Loucy (cell line): ENCODE data around the gene ZNF597.

Experiments
- H2AFZ ChIP-seq: fragments of 200-600 bp; sonication (generic); 2 replicates; pipeline ENCODE4 v1.6.0; 2016; ENCODE audit warnings: antibody characterized with exemption, mild to moderate bottlenecking, low read length, moderate library complexity
- H3F3A ChIP-seq: fragments of 200-600 bp; 2 replicates; pipeline ENCODE4 v1.6.0; 2016; ENCODE audit warnings: antibody characterized with exemption, low read depth, mild to moderate bottlenecking
- H3K27me3 ChIP-seq: fragments of 200-600 bp; sonication (generic); 2 replicates; pipeline ENCODE4 v1.6.1; 2014; ENCODE audit warnings: low read length, mild to moderate bottlenecking; ENCODE audit not compliant: insufficient read depth, poor library complexity, severe bottlenecking
- H3K36me3 ChIP-seq: fragments of 200-600 bp; sonication (generic); 2 replicates; pipeline ENCODE4 v1.6.1; 2016; ENCODE audit warnings: low read length; ENCODE audit not compliant: insufficient read depth
- H3K4me1 ChIP-seq: fragments of 200-600 bp; sonication (generic); 2 replicates; pipeline ENCODE4 v1.5.1; 2014; ENCODE audit warnings: low read length, mild to moderate bottlenecking; ENCODE audit not compliant: insufficient read depth, poor library complexity, severe bottlenecking
- H3K4me2 ChIP-seq: fragments of 200-600 bp; sonication (generic); 2 replicates; pipeline ENCODE4 v1.6.0; 2014; ENCODE audit warnings: antibody characterized with exemption, low read length, low read depth, mild to moderate bottlenecking; ENCODE audit not compliant: poor library complexity, severe bottlenecking
- H3K4me3 ChIP-seq: fragments of 200-600 bp; sonication (generic); 2 replicates; pipeline ENCODE4 v1.5.1; 2014; ENCODE audit warnings: low read length, mild to moderate bottlenecking, mixed read lengths; ENCODE audit not compliant: poor library complexity, severe bottlenecking
- H3K79me2 ChIP-seq: fragments of 200-600 bp; sonication (generic); 2 replicates; pipeline ENCODE4 v1.6.1; 2014; ENCODE audit warnings: low read length; ENCODE audit not compliant: insufficient read depth
- H3K9ac ChIP-seq: fragments of 200-600 bp; sonication (generic); 2 replicates; pipeline ENCODE4 v1.6.0; 2014; ENCODE audit warnings: mild to moderate bottlenecking, low read depth, low read length, moderate library complexity; ENCODE audit not compliant: poor library complexity, severe bottlenecking
- H3K9me2 ChIP-seq: fragments of 200-600 bp; sonication (generic); replicated peaks from 2 replicates; pipeline ENCODE4 v1.6.1; 2016; ENCODE audit warnings: low read depth, low read length, mixed read lengths
- H3K9me3 ChIP-seq: fragments of 200-600 bp; sonication (generic); 2 replicates; pipeline ENCODE4 v1.6.1; 2014; ENCODE audit warnings: mild to moderate bottlenecking, antibody characterized with exemption, low read length, low read depth; ENCODE audit not compliant: insufficient read depth
- H4K20me1 ChIP-seq: fragments of 200-600 bp; sonication (generic); 2 replicates; pipeline ENCODE4 v1.6.0; 2014; ENCODE audit warnings: antibody characterized with exemption, low read length, mild to moderate bottlenecking; ENCODE audit not compliant: insufficient read depth, poor library complexity, severe bottlenecking
- CTCF ChIP-seq: fragments of 200-600 bp; sonication (generic); conservative IDR thresholded peaks from 2 replicates; pipeline ENCODE4 v1.5.1; 2014; ENCODE audit warnings: mild to moderate bottlenecking, antibody characterized with exemption, low read length
- EZH2phosphoT487 ChIP-seq: fragments of 200-600 bp; IDR thresholded peaks from 2 replicates; pipeline ENCODE4 v1.6.1; 2018; ENCODE audit warnings: antibody characterized with exemption, mild to moderate bottlenecking, moderate library complexity, borderline replicate concordance

Gene ZNF597

GRCh38 chr16:3461151-3461550, 17.8 kb upstream of the ZNF597 start:
- H3K4me2 ChIP-seq, result peak overlapping the region; percentile 96
- H3K4me3 ChIP-seq, result peak overlapping the region; percentile 87
- peaks cover 74% of the 10 kb centered on the region for H3K79me2 ChIP-seq
- TF ChIP-seq EZH2phosphoT487 (no peak), CTCF (peak; percentile 59)
- peak overlapping the region; percentile 52 for H3K9ac ChIP-seq
- H3F3A ChIP-seq, result 0 out of 2 replicates have a peak, but pooled peaks cover 4% of the 10 kb centered on the region
- H3K27me3 ChIP-seq, result no peaks in the 10 kb centered on the region
- H4K20me1 ChIP-seq, result peaks cover 10% of the 10 kb centered on the region
- peaks cover under 1% of the 10 kb centered on the region; the same call in 1 of the 2 replicates for H3K36me3 ChIP-seq
- H3K4me1 ChIP-seq, result peaks cover 28% of the 10 kb centered on the region
- no peaks in the 10 kb centered on the region for H3K9me3 ChIP-seq
- no peaks in the 10 kb centered on the region for H3K9me2 ChIP-seq
- H2AFZ ChIP-seq, result no peak overlapping the region

GRCh38 chr16:3460585-3460984, 17.3 kb upstream of the ZNF597 start:
- H3K79me2 ChIP-seq, result peaks cover 68% of the 10 kb centered on the region
- TF ChIP-seq EZH2phosphoT487, result no peak
- TF ChIP-seq CTCF, result no peak
- H3K4me2 ChIP-seq, result peak overlapping the region; percentile 96
- H3K27me3 ChIP-seq, result no peaks in the 10 kb centered on the region
- H3F3A ChIP-seq, result 0 out of 2 replicates have a peak, but pooled peaks cover 4% of the 10 kb centered on the region
- no peaks in the 10 kb centered on the region for H3K9me2 ChIP-seq
- no peaks in the 10 kb centered on the region for H3K36me3 ChIP-seq
- H3K9ac ChIP-seq, result peak overlapping the region; percentile 52
- peaks cover 10% of the 10 kb centered on the region for H4K20me1 ChIP-seq
- no peak overlapping the region for H2AFZ ChIP-seq
- H3K9me3 ChIP-seq, result no peaks in the 10 kb centered on the region
- peaks cover 28% of the 10 kb centered on the region for H3K4me1 ChIP-seq
- peak overlapping the region; percentile 87 for H3K4me3 ChIP-seq

- peak overlapping the region; percentile 87 for H3K4me3 ChIP-seq
- H4K20me1 ChIP-seq, result peaks cover 10% of the 10 kb centered on the region
- peak overlapping the region; percentile 52 for H3K9ac ChIP-seq
These were observed 16.8 kb upstream of the ZNF597 start for GRCh38 chr16:3460121-3460520.

More at GRCh38 chr16:3460121-3460520, 16.8 kb upstream of the ZNF597 start:
- peaks cover 28% of the 10 kb centered on the region for H3K4me1 ChIP-seq
- H3K4me2 ChIP-seq, result peak overlapping the region; percentile 96
- H3K79me2 ChIP-seq, result peaks cover 63% of the 10 kb centered on the region
- TF ChIP-seq EZH2phosphoT487 (no peak), CTCF (no peak)
- no peak overlapping the region for H2AFZ ChIP-seq
- H3K9me2 ChIP-seq, result no peaks in the 10 kb centered on the region
- no peaks in the 10 kb centered on the region for H3K27me3 ChIP-seq
- no peaks in the 10 kb centered on the region for H3K36me3 ChIP-seq
- H3K9me3 ChIP-seq, result no peaks in the 10 kb centered on the region
- 0 out of 2 replicates have a peak, but pooled peaks cover 4% of the 10 kb centered on the region for H3F3A ChIP-seq
